Left lung (tissue), 10 donors: ENCODE results near the gene RANGRF. TPM values are rescaled to one million over a fixed set of nuclear protein-coding genes. Genes with fewer than 3 reads are reported as not detected.

Experiments used
- ATAC-seq: fragments of 200-7000 bp; cut with Tn5 transposase; one replicate; pipeline ENCODE4 v1.9.1; 2020; ENCODE audit warnings: moderate library complexity
- DNase-seq, 4 donors: peaks; one replicate each; pipeline ENCODE4 v3.0.0-alpha.2; 2013 to 2020
- H3K27ac ChIP-seq, 2 donors: fragments of 200-600 bp; sonication (generic) in 1 of 2; one replicate each; pipeline versions ENCODE4 v1.5.0 to v1.8.0; 2020 to 2021
- H3K27me3 ChIP-seq, 2 donors: fragments of 200-600 bp; sonication (generic) in 1 of 2; one replicate each; pipeline versions ENCODE4 v1.5.0 to v1.8.0; 2020 to 2021
- H3K36me3 ChIP-seq, 2 donors: fragments of 200-600 bp; sonication (generic) in 1 of 2; one replicate each; pipeline versions ENCODE4 v1.5.0 to v1.8.0; 2020 to 2021
- H3K4me1 ChIP-seq, 2 donors: fragments of 200-600 bp; one replicate each; pipeline ENCODE4 v1.8.0; 2021
- H3K4me3 ChIP-seq, 2 donors: fragments of 200-600 bp; sonication (generic) in 1 of 2; one replicate each; pipeline versions ENCODE4 v1.5.0 to v1.8.0; 2020 to 2021; ENCODE audit warnings: mild to moderate bottlenecking in 1 of 2
- H3K9me3 ChIP-seq, 2 donors: fragments of 200-600 bp; sonication (generic) in 1 of 2; one replicate each; pipeline versions ENCODE4 v1.5.0 to v1.8.0; 2020 to 2021
- intact Hi-C, 2 donors: fragments of 100-400 bp; cut with DNase I; formaldehyde crosslinking; loops; one replicate each; pipeline versions ENCODE4 v1.11.2 to v1.14.2; 2022
- polyA plus RNA-seq, 6 donors: library from polyadenylated mRNA; unstranded; fragments of 120-200 nt; gene quantifications; one replicate each; pipeline ENCODE4 v1.2.1, GENCODE V29; 2013; ENCODE audit not compliant: insufficient read length in 6 of 6
- total RNA-seq, 2 donors: library from RNA; stranded (reverse); fragmentation: NEBNext Ultra II Directional; extraction: Animal tissue kit (Norgen Biotek cat#: 25700); gene quantifications; one replicate each; pipeline ENCODE4 v1.2.1, GENCODE V29; 2021
- TF ChIP-seq, protein P1 (sequence below), 2 donors: fragments of 200-600 bp; sonication (generic) in 1 of 2; IDR thresholded peaks; one replicate each; pipeline versions ENCODE4 v1.5.0 to v1.8.0; 2021; ENCODE audit warnings: antibody characterized with exemption in 2 of 2
- donor health status: DM: no; HTN: yes; CAD: no.
- donor health status: DM: no; HTN: no; CAD: no.

The RANGRF gene
- total and polyA plus RNA-seq, 8 donors, result 22.9 to 33.2 (median 24.8) TPM

DNA sequence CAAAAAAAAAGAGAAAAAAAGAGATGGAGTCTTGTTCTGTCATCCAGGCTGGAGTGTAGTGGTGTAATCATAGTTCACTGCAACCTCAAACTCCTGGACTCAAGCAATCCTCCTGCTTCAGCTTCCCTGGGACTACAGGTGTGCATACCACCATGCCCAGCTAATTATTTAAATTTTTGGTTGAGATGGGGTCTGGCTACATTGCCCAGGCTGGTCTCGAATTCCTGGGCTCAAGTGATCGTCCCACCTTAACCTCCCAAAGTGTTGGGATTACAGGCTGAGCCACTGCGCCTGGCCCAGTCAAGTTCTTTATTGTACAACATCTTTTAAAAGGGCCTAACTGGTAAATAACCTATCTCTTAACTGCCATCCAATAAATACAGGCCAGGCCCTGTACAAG lies 6.1 kb upstream of the RANGRF start:
- TF ChIP-seq, protein P1, sequence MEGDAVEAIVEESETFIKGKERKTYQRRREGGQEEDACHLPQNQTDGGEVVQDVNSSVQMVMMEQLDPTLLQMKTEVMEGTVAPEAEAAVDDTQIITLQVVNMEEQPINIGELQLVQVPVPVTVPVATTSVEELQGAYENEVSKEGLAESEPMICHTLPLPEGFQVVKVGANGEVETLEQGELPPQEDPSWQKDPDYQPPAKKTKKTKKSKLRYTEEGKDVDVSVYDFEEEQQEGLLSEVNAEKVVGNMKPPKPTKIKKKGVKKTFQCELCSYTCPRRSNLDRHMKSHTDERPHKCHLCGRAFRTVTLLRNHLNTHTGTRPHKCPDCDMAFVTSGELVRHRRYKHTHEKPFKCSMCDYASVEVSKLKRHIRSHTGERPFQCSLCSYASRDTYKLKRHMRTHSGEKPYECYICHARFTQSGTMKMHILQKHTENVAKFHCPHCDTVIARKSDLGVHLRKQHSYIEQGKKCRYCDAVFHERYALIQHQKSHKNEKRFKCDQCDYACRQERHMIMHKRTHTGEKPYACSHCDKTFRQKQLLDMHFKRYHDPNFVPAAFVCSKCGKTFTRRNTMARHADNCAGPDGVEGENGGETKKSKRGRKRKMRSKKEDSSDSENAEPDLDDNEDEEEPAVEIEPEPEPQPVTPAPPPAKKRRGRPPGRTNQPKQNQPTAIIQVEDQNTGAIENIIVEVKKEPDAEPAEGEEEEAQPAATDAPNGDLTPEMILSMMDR (IDR thresholded peaks at IDR 0.05), result no peak
- Histone ChIP-seq H3K9me3 (no peaks in the 10 kb centered on the region), H3K27me3 (no peaks in the 10 kb centered on the region), H3K27ac (no peak overlapping the region), H3K4me3 (no peak overlapping the region), H3K36me3 (no peaks in the 10 kb centered on the region), H3K4me1 (peaks cover 0 to 5% of the 10 kb centered on the region in 2 donors)
- ATAC-seq (no peak), DNase-seq (no peak)
- intact Hi-C loops, result no loop called here

- intact Hi-C loops, result no loop called here
Measured at GRCh38 chr17:8283356-8283755, 5.1 kb upstream of the RANGRF start.

DNA sequence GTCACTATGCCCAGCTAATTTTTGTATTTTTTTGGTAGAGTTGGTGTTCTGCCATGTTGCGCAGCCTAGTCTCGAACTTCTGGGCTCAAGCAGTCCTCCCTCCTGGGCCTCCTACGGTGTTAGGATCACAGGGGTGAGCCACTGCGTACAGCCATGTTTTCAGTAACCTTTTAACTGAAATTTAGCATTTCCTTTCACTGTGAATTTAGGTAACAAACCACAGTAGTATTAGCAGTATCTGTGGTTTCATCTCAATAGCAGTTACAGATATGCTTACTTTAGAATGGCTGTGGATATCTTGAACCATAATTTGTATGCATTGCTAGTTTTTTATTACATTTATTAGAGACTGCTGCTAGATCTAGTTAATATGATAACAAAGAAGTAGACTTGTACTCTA lies 4.3 kb upstream of the RANGRF start:
- Histone ChIP-seq H3K4me3 (no peak overlapping the region), H3K27ac (no peak overlapping the region), H3K4me1 (peaks cover 5 to 15% of the 10 kb centered on the region in 2 donors), H3K27me3 (no peaks in the 10 kb centered on the region), H3K36me3 (no peaks in the 10 kb centered on the region), H3K9me3 (no peaks in the 10 kb centered on the region)
- TF ChIP-seq, protein P1 (IDR thresholded peaks at IDR 0.05), result no peak
- ATAC-seq (no peak), DNase-seq (no peak)
- intact Hi-C loops, result no loop called here

More at GRCh38 chr17:8283356-8283755, 5.1 kb upstream of the RANGRF start:
- no peaks in the 10 kb centered on the region for H3K36me3 ChIP-seq
- H3K4me1 ChIP-seq, result peaks cover 5 to 12% of the 10 kb centered on the region in 2 donors
- TF ChIP-seq, protein P1 (IDR thresholded peaks at IDR 0.05), result no peak
- no peak for DNase-seq
- H3K27ac ChIP-seq, result no peak overlapping the region
- no peak overlapping the region for H3K4me3 ChIP-seq
- no peaks in the 10 kb centered on the region for H3K9me3 ChIP-seq
- ATAC-seq, result no peak
- H3K27me3 ChIP-seq, result no peaks in the 10 kb centered on the region

- H3K36me3 ChIP-seq, result no peaks in the 10 kb centered on the region
- TF ChIP-seq, protein P1 (IDR thresholded peaks at IDR 0.05), result no peak
- H3K9me3 ChIP-seq, result no peaks in the 10 kb centered on the region
- H3K4me3 ChIP-seq, result no peak overlapping the region
- DNase-seq (no peak), ATAC-seq (peak; percentile 47)
- no peaks in the 10 kb centered on the region for H3K27me3 ChIP-seq
- H3K4me1 ChIP-seq, result peaks cover 5 to 25% of the 10 kb centered on the region in 2 donors
- no peak overlapping the region for H3K27ac ChIP-seq
- intact Hi-C loops, result no loop called here
Measured at GRCh38 chr17:8285270-8286181, 2.9 kb upstream of the RANGRF start.

- no peaks in the 10 kb centered on the region for H3K36me3 ChIP-seq
- DNase-seq (no peak), ATAC-seq (peak; percentile 4)
- intact Hi-C loops, result no loop called here
- peak overlapping the region; percentile 79 to 81 for H3K4me3 ChIP-seq
- no peaks in the 10 kb centered on the region for H3K27me3 ChIP-seq
- peaks cover 5 to 35% of the 10 kb centered on the region in 2 donors for H3K4me1 ChIP-seq
- peak overlapping the region; percentile 90 to 94 for H3K27ac ChIP-seq
- no peaks in the 10 kb centered on the region for H3K9me3 ChIP-seq
- TF ChIP-seq, protein P1 (IDR thresholded peaks at IDR 0.05), result no peak
Measured at GRCh38 chr17:8287651-8288335, 677 bp upstream of the RANGRF start.
